Measurements from ENCODE around the gene SLC6A18.

SLC6A18 gene

DNA sequence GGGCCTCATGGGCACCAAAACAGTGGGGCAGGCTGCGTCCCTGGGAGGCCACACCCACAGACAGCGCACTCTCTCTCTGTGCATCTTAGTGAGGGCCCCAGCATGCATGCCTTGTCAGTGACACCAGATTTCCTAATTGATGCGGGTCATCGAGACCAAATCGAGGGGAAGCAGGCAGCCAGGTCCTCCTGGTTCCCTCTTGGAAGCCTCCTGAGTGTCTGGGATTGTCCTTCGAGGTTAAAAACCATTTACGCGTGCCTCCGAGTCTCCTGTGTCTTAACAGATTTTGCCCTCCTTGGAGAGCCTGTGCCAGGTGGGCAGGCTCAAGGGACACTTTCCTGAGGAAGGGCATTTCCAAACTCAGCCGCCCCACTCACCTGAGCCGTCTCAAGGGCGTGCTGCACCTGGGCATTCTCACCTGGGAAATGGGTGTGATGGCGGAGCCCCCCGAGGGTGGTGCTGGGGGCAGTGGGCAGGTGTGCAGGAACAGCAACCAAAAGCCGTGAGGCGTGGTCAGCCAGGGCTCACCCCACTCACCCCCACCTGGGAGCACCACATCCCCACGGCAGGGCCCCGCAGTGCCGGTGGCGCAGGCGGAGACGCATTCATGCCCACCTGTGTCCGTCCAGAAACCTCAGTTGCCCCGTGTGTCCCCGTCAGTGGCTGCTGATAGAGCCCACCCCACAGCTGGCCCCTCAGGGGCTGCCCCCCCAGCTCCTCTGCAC lies 21.1 kb upstream of the SLC6A18 start:
- TF ChIP-seq, protein P1, sequence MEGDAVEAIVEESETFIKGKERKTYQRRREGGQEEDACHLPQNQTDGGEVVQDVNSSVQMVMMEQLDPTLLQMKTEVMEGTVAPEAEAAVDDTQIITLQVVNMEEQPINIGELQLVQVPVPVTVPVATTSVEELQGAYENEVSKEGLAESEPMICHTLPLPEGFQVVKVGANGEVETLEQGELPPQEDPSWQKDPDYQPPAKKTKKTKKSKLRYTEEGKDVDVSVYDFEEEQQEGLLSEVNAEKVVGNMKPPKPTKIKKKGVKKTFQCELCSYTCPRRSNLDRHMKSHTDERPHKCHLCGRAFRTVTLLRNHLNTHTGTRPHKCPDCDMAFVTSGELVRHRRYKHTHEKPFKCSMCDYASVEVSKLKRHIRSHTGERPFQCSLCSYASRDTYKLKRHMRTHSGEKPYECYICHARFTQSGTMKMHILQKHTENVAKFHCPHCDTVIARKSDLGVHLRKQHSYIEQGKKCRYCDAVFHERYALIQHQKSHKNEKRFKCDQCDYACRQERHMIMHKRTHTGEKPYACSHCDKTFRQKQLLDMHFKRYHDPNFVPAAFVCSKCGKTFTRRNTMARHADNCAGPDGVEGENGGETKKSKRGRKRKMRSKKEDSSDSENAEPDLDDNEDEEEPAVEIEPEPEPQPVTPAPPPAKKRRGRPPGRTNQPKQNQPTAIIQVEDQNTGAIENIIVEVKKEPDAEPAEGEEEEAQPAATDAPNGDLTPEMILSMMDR (IDR thresholded peaks at IDR 0.05; ENCODE audit: low read length, missing control alignments), result no peak
- no peak overlapping the region for H3K4me3 ChIP-seq (replicated peaks; ENCODE audit: low read depth, low read length)
- DNase-seq (ENCODE audit: low read depth), result no peak

DNA sequence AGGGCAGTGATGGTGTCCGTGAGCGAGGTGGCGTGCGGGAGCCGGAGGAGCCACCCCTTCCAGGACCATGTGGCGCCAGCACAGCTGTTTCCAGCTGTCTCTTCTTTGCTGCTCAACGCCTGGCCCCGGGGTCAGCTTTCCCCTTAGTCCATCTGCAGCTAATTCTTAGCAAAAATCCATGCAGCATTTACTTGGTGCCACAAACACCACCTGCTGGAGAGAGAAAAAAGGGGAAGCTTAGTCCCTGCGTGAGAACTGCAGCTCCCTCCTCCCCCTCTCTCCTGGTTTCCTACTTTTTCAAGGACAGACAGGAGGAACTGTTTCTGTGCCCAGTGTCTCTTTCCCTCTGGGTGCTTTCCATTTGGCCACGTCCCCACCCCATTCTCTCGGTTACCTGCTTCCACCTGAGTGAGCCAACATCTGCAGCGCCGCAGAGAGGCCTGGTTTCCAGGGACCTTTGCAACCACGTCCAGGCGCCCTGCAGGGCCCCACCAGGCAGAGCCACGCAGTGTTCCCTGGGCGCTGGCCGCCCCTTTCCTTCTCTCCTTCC lies 20.4 kb upstream of the SLC6A18 start:
- H3K4me3 ChIP-seq (replicated peaks; ENCODE audit: low read depth, low read length), result no peak overlapping the region
- TF ChIP-seq, protein P1 (IDR thresholded peaks at IDR 0.05; ENCODE audit: low read length, missing control alignments), result peak; percentile 47
- peak; percentile 31 for DNase-seq (ENCODE audit: low read depth)

GRCh38 chr5:1205255-1206180 lies 19.7 kb upstream of the SLC6A18 start:
- DNase-seq (ENCODE audit: low read depth), result no peak
- TF ChIP-seq, protein P1 (IDR thresholded peaks at IDR 0.05; ENCODE audit: low read length, missing control alignments), result no peak
- no peak overlapping the region for H3K4me3 ChIP-seq (replicated peaks; ENCODE audit: low read depth, low read length)

DNA sequence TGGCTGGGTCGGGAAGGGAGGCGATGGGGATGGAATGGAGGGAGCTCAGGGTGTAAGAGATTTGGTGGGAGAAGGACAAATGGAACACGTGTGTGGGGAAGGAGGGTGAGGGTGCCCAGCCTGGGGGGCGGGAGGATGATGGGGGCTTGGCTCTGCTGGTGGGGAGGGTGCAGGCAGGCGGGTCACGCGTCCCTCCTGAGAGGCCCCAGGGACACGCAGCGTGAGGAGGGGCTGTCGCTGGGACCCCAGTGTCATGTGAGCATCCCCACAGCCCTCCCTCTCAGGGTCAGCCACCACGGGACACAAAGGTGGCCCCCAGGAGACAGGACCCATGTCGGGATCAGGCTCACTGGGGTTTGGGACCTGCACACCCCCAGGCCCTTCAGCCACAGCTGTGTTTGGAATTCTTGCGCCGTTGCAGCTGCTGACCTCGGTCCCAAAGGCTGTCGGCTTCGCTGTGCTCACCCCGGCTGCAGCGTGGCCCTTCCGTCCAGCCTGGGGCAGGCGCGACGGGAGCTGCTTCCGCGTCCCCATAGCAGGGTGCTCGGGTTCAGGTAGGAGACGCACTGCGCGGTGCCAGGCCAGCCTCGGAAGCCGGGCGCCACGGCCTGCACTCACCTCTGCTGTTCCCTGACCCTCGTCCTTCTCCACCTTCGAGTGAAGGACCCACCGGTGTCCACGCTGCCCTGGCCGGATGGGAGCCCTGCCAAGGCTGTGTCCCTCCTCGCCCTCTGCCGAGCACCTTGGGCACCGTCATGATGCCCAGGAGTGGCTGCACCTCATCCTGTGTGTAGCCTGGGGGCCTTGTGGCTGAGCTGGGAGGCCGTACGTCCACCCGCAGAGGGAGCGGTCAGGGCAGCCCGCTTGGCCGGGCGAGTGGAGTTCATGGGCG lies 18.4 kb upstream of the SLC6A18 start:
- TF ChIP-seq, protein P1 (IDR thresholded peaks at IDR 0.05; ENCODE audit: low read length, missing control alignments), result no peak
- DNase-seq (ENCODE audit: low read depth), result no peak

DNA sequence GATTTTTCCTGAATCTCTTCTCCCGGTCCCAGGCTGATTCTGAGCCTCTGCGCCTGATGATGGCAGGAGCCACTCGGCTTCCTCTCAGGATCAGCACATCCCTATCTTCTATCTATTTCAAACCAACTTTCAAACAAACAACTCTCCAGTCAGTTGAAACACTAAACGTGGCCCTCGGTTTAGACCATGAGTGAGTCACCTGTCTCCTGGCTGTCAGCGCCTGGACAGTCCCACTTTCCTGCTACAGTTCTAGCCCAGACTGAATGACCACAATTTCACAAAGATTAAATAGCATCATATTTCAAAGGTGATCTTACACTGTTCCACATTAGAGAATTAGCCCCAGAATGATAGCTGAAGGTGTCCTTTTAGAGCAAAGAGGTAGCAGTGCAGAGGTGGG lies 17.6 kb upstream of the SLC6A18 start:
- no peak for DNase-seq (ENCODE audit: low read depth)
- H3K4me3 ChIP-seq (replicated peaks; ENCODE audit: low read depth, low read length), result no peak overlapping the region
- TF ChIP-seq, protein P1 (IDR thresholded peaks at IDR 0.05; ENCODE audit: low read length, missing control alignments), result no peak

More for the DNA sequence above, 18.4 kb upstream of the SLC6A18 start:
- H3K4me3 ChIP-seq (replicated peaks; ENCODE audit: low read depth, low read length), result no peak overlapping the region

DNA sequence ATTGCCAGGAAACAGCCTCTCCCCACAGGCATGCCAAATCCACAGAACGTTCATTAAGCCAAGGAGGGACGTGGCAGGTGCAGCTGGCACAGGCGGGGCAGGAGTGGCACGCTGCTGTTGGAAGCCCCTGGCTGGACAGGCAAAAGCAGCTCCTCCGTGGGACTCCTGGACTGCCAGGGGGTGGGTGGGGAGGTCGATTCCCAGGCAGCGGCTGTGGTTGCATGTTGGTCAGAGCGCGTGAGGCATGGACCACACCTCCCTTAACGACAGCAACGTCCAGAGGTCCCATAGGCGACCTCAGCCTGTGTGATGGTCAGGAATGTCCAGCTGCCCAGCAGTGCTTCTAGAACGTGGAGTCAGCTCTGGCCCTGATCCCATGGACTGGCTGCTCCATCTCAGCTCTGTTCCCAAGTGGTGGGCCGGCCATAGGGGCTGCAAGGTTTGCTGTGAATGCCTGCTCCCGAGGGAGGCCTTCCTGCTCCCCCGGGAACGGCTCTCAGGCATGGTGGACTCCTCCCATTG lies 16.9 kb upstream of the SLC6A18 start:
- DNase-seq (ENCODE audit: low read depth), result no peak
- TF ChIP-seq, protein P1 (IDR thresholded peaks at IDR 0.05; ENCODE audit: low read length, missing control alignments), result no peak
- no peak overlapping the region for H3K4me3 ChIP-seq (replicated peaks; ENCODE audit: low read depth, low read length)
